ENCODE results near the gene NOC2L. TPM values are rescaled to one million over a fixed set of nuclear protein-coding genes. Genes with fewer than 3 reads are reported as not detected.
A peak's percentile ranks its signal among the peaks of the same experiment; 100 is the strongest.

Gene NOC2L
- total and polyA plus RNA-seq, 2 donors (not counting 3 experiments of a cell fraction or from before 2014, with no cell fraction given), result 55.3 to 87.9 TPM

GRCh38 chr1:941588-942383 is 17.3 kb downstream of the NOC2L start:
- ChIA-PET POLR2A (no interaction called here), CTCF (interaction anchor here (0.6 to 3.2 kb wide), 8 partner anchors 8 to 72 kb away, joined by 3 to 14 read pairs (median 3); partner anchors contain the start of genes NOC2L and PLEKHN1)
- no TSS peak for BruUV-seq (replicated peaks)
- peak; percentile 12 for TF ChIP-seq EZH2 (IDR thresholded peaks at IDR 0.05; ENCODE audit: borderline replicate concordance, low read depth, low read length, severe bottlenecking)
- TF ChIP-seq FOS (IDR thresholded peaks at IDR 0.05; ENCODE audit: borderline replicate concordance, insufficient read depth, low read length), result no peak
- H3K4me2 ChIP-seq (ENCODE audit: insufficient read depth, low read length), result peak overlapping the region; percentile 14
- no peaks in the 10 kb centered on the region for H3K79me2 ChIP-seq (ENCODE audit: control insufficient read depth, insufficient read depth, low read length)
- no peak overlapping the region for H3K27ac ChIP-seq (ENCODE audit: insufficient read depth, low read depth, low read length)
- H3K27me3 ChIP-seq (ENCODE audit: control insufficient read depth in 2 of 2, insufficient read depth in 2 of 2, low read length in 2 of 2), result peaks cover 7 to 29% of the 10 kb centered on the region in 2 experiments
- no peaks in the 10 kb centered on the region for H3K9me1 ChIP-seq (replicated peaks; ENCODE audit: control insufficient read depth, extremely low read depth, insufficient read depth, low read length)
- DNase-seq (ENCODE audit: low read depth, low spot score), result peak; percentile 16
- H3K4me1 ChIP-seq (ENCODE audit: control insufficient read depth, extremely low read depth, insufficient read depth, low read length), result peaks cover 12% of the 10 kb centered on the region
- peaks cover 0 to 9% of the 10 kb centered on the region in 2 experiments for H3K36me3 ChIP-seq (ENCODE audit: control insufficient read depth in 2 of 2, extremely low read depth in 1 of 2, insufficient read depth in 2 of 2, low read length in 2 of 2)
- intact Hi-C loops (cut with micrococcal nuclease) (loop anchor here (2.0 kb wide), 1 partner anchor 19 kb away; the partner anchor contains the start of gene KLHL17), dilution Hi-C loops (cut with MboI; ENCODE audit: extremely low pct_ligation_motif_present, low sequenced_read_pairs) (no loop called here)
- FAIRE-seq, result no peak
- no peak overlapping the region for H3K4me3 ChIP-seq (replicated peaks in 1 of 3; ENCODE audit: insufficient read depth in 1 of 3, low read depth in 1 of 3, low read length in 3 of 3)
- H3K9me3 ChIP-seq (replicated peaks; ENCODE audit: control insufficient read depth, insufficient read depth, low read length), result no peaks in the 10 kb centered on the region
- no peaks in the 10 kb centered on the region for H4K20me1 ChIP-seq (replicated peaks; ENCODE audit: control insufficient read depth, extremely low read depth, insufficient read depth, low read length)
- no peak overlapping the region for H2AFZ ChIP-seq (ENCODE audit: low read depth, low read length)
- H3K9ac ChIP-seq (replicated peaks; ENCODE audit: extremely low read depth, insufficient read depth, low read length), result no peak overlapping the region

- ChIA-PET CTCF (interaction anchor here (0.6 to 3.2 kb wide), 7 partner anchors 8 to 72 kb away, joined by 3 to 14 read pairs (median 4); partner anchors contain the start of genes NOC2L and PLEKHN1), POLR2A (no interaction called here)
- peaks cover 7 to 29% of the 10 kb centered on the region in 2 experiments for H3K27me3 ChIP-seq (ENCODE audit: control insufficient read depth in 2 of 2, insufficient read depth in 2 of 2, low read length in 2 of 2)
- H3K9me1 ChIP-seq (replicated peaks; ENCODE audit: control insufficient read depth, extremely low read depth, insufficient read depth, low read length), result no peaks in the 10 kb centered on the region
- H2AFZ ChIP-seq (ENCODE audit: low read depth, low read length), result peak overlapping the region; percentile 7
- no TSS peak for BruUV-seq (replicated peaks)
- DNase-seq (ENCODE audit: low read depth, low spot score) (no peak), FAIRE-seq (no peak)
- no peaks in the 10 kb centered on the region for H4K20me1 ChIP-seq (replicated peaks; ENCODE audit: control insufficient read depth, extremely low read depth, insufficient read depth, low read length)
- peak overlapping the region; percentile 14 for H3K4me2 ChIP-seq (ENCODE audit: insufficient read depth, low read length)
- no peak overlapping the region for H3K9ac ChIP-seq (replicated peaks; ENCODE audit: extremely low read depth, insufficient read depth, low read length)
- H3K9me3 ChIP-seq (replicated peaks; ENCODE audit: control insufficient read depth, insufficient read depth, low read length), result no peaks in the 10 kb centered on the region
- peaks cover 0 to 9% of the 10 kb centered on the region in 2 experiments for H3K36me3 ChIP-seq (ENCODE audit: control insufficient read depth in 2 of 2, extremely low read depth in 1 of 2, insufficient read depth in 2 of 2, low read length in 2 of 2)
- intact Hi-C loops (cut with micrococcal nuclease) (loop anchor here (2.0 kb wide), 1 partner anchor 20 kb away; the partner anchor contains the start of gene KLHL17), dilution Hi-C loops (cut with MboI; ENCODE audit: extremely low pct_ligation_motif_present, low sequenced_read_pairs) (no loop called here)
- H3K4me3 ChIP-seq (replicated peaks in 1 of 3; ENCODE audit: insufficient read depth in 1 of 3, low read depth in 1 of 3, low read length in 3 of 3), result no peak overlapping the region
- TF ChIP-seq EZH2 (IDR thresholded peaks at IDR 0.05; ENCODE audit: borderline replicate concordance, low read depth, low read length, severe bottlenecking) (peak; percentile 83), FOS (IDR thresholded peaks at IDR 0.05; ENCODE audit: borderline replicate concordance, insufficient read depth, low read length) (no peak)
- H3K4me1 ChIP-seq (ENCODE audit: control insufficient read depth, extremely low read depth, insufficient read depth, low read length), result peaks cover 12% of the 10 kb centered on the region
- no peaks in the 10 kb centered on the region for H3K79me2 ChIP-seq (ENCODE audit: control insufficient read depth, insufficient read depth, low read length)
- H3K27ac ChIP-seq (ENCODE audit: insufficient read depth, low read depth, low read length), result no peak overlapping the region
Observed at GRCh38 chr1:941015-941587, 18.0 kb downstream of the NOC2L start.

Data from endothelial cell of umbilical vein (primary cell).